ENCODE data around the gene SARDH. TPM values are rescaled to one million over a fixed set of nuclear protein-coding genes. Genes with fewer than 3 reads are reported as not detected.
A peak's percentile ranks its signal among the peaks of the same experiment; 100 is the strongest.

The SARDH gene
- total and polyA plus RNA-seq, 2 of the 13 experiments (the other 11 are each of a cell fraction or from before 2014, with no cell fraction given), result 11.6 to 34.9 TPM

GRCh38 chr9:133739408-133740280, 1.5 kb upstream of the SARDH start (continued):
- TF ChIP-seq FOXP4 (CRISPR knock-in tag; IDR thresholded peaks at IDR 0.05) (peak; percentile 75), ZNF576 (CRISPR knock-in tag; IDR thresholded peaks at IDR 0.05) (no peak), ZNF558 (CRISPR knock-in tag; IDR thresholded peaks at IDR 0.05; ENCODE audit: borderline replicate concordance) (0 out of 2 replicates have a peak, but pooled peaks have one; percentile 38), NFYB (CRISPR knock-in tag; IDR thresholded peaks at IDR 0.05) (no peak), TAF1 (CRISPR knock-in tag; IDR thresholded peaks at IDR 0.05) (peak; percentile 84), MAFK (conservative IDR thresholded peaks at IDR 0.05 in 1 of 2, IDR thresholded peaks at IDR 0.05 in 1 of 2; ENCODE audit: low read length in 2 of 2) (peak; percentile 59 to 82), CREB1 (IDR thresholded peaks at IDR 0.05) (no peak), CREB1 (CRISPR knock-in tag; IDR thresholded peaks at IDR 0.05) (peak; percentile 0; the same call in 1 of the 2 replicates), ZBTB46 (CRISPR knock-in tag; IDR thresholded peaks at IDR 0.05; ENCODE audit: borderline replicate concordance) (0 out of 2 replicates have a peak, but pooled peaks have one; percentile 33), ZNF616 (CRISPR knock-in tag; IDR thresholded peaks at IDR 0.05; ENCODE audit: low read depth) (no peak), SNAPC2 (CRISPR knock-in tag; IDR thresholded peaks at IDR 0.05) (0 out of 2 replicates have a peak, but pooled peaks have one; percentile 71), NFE2 (CRISPR knock-in tag; IDR thresholded peaks at IDR 0.05) (no peak), ZFP36L2 (CRISPR knock-in tag; IDR thresholded peaks at IDR 0.05) (no peak), SRSF9 (IDR thresholded peaks at IDR 0.05; ENCODE audit: borderline replicate concordance, insufficient read depth, low read depth, low read length, poor library complexity, severe bottlenecking) (no peak), ATF7-NPFF (CRISPR knock-in tag; IDR thresholded peaks at IDR 0.05; ENCODE audit: low read depth) (peak; percentile 42; the same call in 1 of the 2 replicates), ZFP82 (CRISPR knock-in tag; IDR thresholded peaks at IDR 0.05; ENCODE audit: borderline replicate concordance) (no peak), MEF2D (CRISPR knock-in tag; IDR thresholded peaks at IDR 0.05) (peak; percentile 62), POGK (CRISPR knock-in tag; conservative IDR thresholded peaks at IDR 0.05) (0 out of 2 replicates have a peak, but pooled peaks have one; percentile 49), KMT2A (CRISPR knock-in tag; IDR thresholded peaks at IDR 0.05) (peak; percentile 82; the same call in 1 of the 2 replicates), ZMAT3 (CRISPR knock-in tag; conservative IDR thresholded peaks at IDR 0.05) (no peak), ZNF260 (CRISPR knock-in tag; IDR thresholded peaks at IDR 0.05; ENCODE audit: borderline replicate concordance, low read depth) (no peak), NPAS2 (CRISPR knock-in tag; IDR thresholded peaks at IDR 0.05; ENCODE audit: borderline replicate concordance) (no peak), ZNF615 (CRISPR knock-in tag; IDR thresholded peaks at IDR 0.05; ENCODE audit: borderline replicate concordance) (peak; percentile 45; the same call in 1 of the 2 replicates)
